GM13976 (cell line): ENCODE data around the gene MICAL3.

Experiments used
- DNase-seq: peaks from one replicate; pipeline ENCODE4 v3.0.0; 2012; ENCODE audit warnings: low spot score
- CTCF ChIP-seq: IDR thresholded peaks from 2 replicates; pipeline ENCODE4 v1.5.1; 2012; ENCODE audit warnings: borderline replicate concordance, mild to moderate bottlenecking; ENCODE audit not compliant: insufficient read depth; ENCODE audit errors: extremely low read depth, missing control alignments, control extremely low read depth
- in situ Hi-C: fragments of 300-500 bp; cut with MboI; formaldehyde crosslinking; loops from one replicate; pipeline ENCODE4 v1.12.0; 2022; ENCODE audit warnings: low sequenced_read_pairs, mixed read lengths, inconsistent platforms; ENCODE audit not compliant: unreplicated experiment

The MICAL3 gene

GRCh38 chr22:17915676-17916075, 108.7 kb downstream of the MICAL3 start:
- TF ChIP-seq CTCF, result no peak
- DNase-seq, result no peak
- in situ Hi-C loops, result no loop called here

GRCh38 chr22:17915188-17915587, 109.2 kb downstream of the MICAL3 start:
- no peak for DNase-seq
- in situ Hi-C loops, result no loop called here
- no peak for TF ChIP-seq CTCF

GRCh38 chr22:17914474-17914873, 109.9 kb downstream of the MICAL3 start:
- no peak for TF ChIP-seq CTCF
- in situ Hi-C loops, result no loop called here
- no peak for DNase-seq

- TF ChIP-seq CTCF, result no peak
- DNase-seq, result no peak
These were observed 110.5 kb downstream of the MICAL3 start for GRCh38 chr22:17913801-17914347.

GRCh38 chr22:17912945-17913721, 111.2 kb downstream of the MICAL3 start:
- TF ChIP-seq CTCF, result no peak
- in situ Hi-C loops, result no loop called here
- no peak for DNase-seq

More at GRCh38 chr22:17913801-17914347, 110.5 kb downstream of the MICAL3 start:
- in situ Hi-C loops, result no loop called here

GRCh38 chr22:17911887-17912286, 112.5 kb downstream of the MICAL3 start:
- DNase-seq, result no peak
- in situ Hi-C loops, result no loop called here
- no peak for TF ChIP-seq CTCF
